Aorta (tissue), 5 donors: ENCODE measurements around the gene SDF2. TPM values are rescaled to one million over a fixed set of nuclear protein-coding genes. Genes with fewer than 3 reads are reported as not detected.

Experiments
- ATAC-seq: fragments of 200-7000 bp; cut with Tn5 transposase; one replicate; pipeline ENCODE4 v1.9.1; 2022; ENCODE audit warnings: moderate library complexity; ENCODE audit not compliant: low FRiP score
- DNase-seq, 2 donors: peaks; one replicate each; pipeline ENCODE4 v3.0.0-alpha.2; 2020
- H3K27ac ChIP-seq, 2 donors: one replicate each; pipeline ENCODE4 v1.5.1; 2013; ENCODE audit warnings: low read length in 2 of 2, mild to moderate bottlenecking in 2 of 2, moderate library complexity in 2 of 2, control low read depth in 1 of 2, inconsistent platforms in 1 of 2, low read depth in 1 of 2
- H3K27me3 ChIP-seq, 2 donors: one replicate each; pipeline ENCODE4 v1.6.1; 2013; ENCODE audit warnings: control low read depth in 1 of 2, low read length in 1 of 2, mild to moderate bottlenecking in 1 of 2, moderate library complexity in 1 of 2; ENCODE audit not compliant: insufficient read depth in 2 of 2, control insufficient read depth in 1 of 2
- H3K36me3 ChIP-seq, 2 donors: one replicate each; pipeline ENCODE4 v1.6.1; 2013; ENCODE audit warnings: control low read depth in 1 of 2, low read length in 1 of 2, mild to moderate bottlenecking in 1 of 2; ENCODE audit not compliant: insufficient read depth in 2 of 2, control insufficient read depth in 1 of 2
- H3K4me1 ChIP-seq, 2 donors: one replicate each; pipeline ENCODE4 v1.6.1; 2013; ENCODE audit warnings: low read length in 2 of 2, control low read depth in 1 of 2, mild to moderate bottlenecking in 1 of 2, moderate library complexity in 1 of 2; ENCODE audit not compliant: insufficient read depth in 2 of 2, control insufficient read depth in 1 of 2
- H3K4me3 ChIP-seq, 2 donors: one replicate each; pipeline ENCODE4 v1.5.1; 2013; ENCODE audit warnings: low read length in 2 of 2, control low read depth in 1 of 2, mild to moderate bottlenecking in 1 of 2
- H3K9me3 ChIP-seq: one replicate; pipeline ENCODE4 v1.6.1; 2013; ENCODE audit warnings: mild to moderate bottlenecking, low read length; ENCODE audit not compliant: control insufficient read depth
- WGBS, 2 donors: extraction: QIAGEN DNeasy Blood & Tissue Kit; methylation state at CpG; one replicate each; pipeline ENCODE4 v1.1.7; 2013; 5-methylcytosine and 5-hydroxymethylcytosine counted together
- intact Hi-C, 2 donors: fragments of 100-400 bp; cut with DNase I; formaldehyde crosslinking; loops; one replicate each; pipeline versions ENCODE4 v1.14.2 to v1.15.0; 2022
- long read RNA-seq, 2 donors: library from polyadenylated mRNA; unstranded; transcript quantifications; one replicate each; pipeline ENCODE4 v2.0.0, GENCODE V29; 2020 to 2021
- polyA plus RNA-seq, 2 donors: library from polyadenylated mRNA; stranded (reverse); fragments of 200-250 nt; gene quantifications; one replicate each; pipeline ENCODE4 v1.2.3, GENCODE V29; 2013
- total RNA-seq, 2 donors: library from RNA; stranded (reverse); fragmentation: NEBNext Ultra II Directional; extraction: Animal tissue kit (Norgen Biotek cat#: 25700); gene quantifications; one replicate each; pipeline ENCODE4 v1.2.1, GENCODE V29; 2021
- donor health status: healthy with polysubstance abuse.
- donor health status: Bipolar disorder and iron deficiency.
- donor health status: DM: no; HTN: no; CAD: no.
- donor health status: DM: no; HTN: no; CAD: no.
- donor health status: DM: yes; HTN: yes; CAD: no.

The SDF2 gene
- total RNA-seq: 10 to 100 TPM; 34.8 to 40.8 TPM
- polyA plus RNA-seq: 10 to 100 TPM; 36.7 to 51.5 TPM
- long read RNA-seq, donor 1, transcript SDF2-210 (3 exons, 1,025 nt): minor isoform, 5 of 62 reads
- long read RNA-seq, donor 1, transcript SDF2-201 (3 exons, 1,568 nt): major isoform, 37 of 62 reads
- long read RNA-seq, donor 1, partial matches to known transcripts: 5 of 62 reads
- long read RNA-seq, donor 1, other reads (novel, unspliced or antisense): 11 of 62 reads
- long read RNA-seq, donor 2, transcript SDF2-201 (3 exons, 1,568 nt): major isoform, 10 of 23 reads
- long read RNA-seq, donor 2, partial matches to known transcripts: 0 of 23 reads
- long read RNA-seq, donor 2, other reads (novel, unspliced or antisense): 7 of 23 reads

GRCh38 chr17:28661635-28662526 is at the start of gene SDF2, which contains the start of gene SUPT6H:
TSS of gene SDF2 (minus strand) at chr17:28661906. CDS start at chr17:28661876, 30 bp downstream.
TSS of gene SUPT6H (plus strand) at chr17:28662205. CDS start at chr17:28673402, 11,197 bp downstream.
- WGBS, 2 donors: 0% methylated on average over 65 to 66 of the region's 66 CpGs
- Histone ChIP-seq H3K27me3 (no peaks in the 10 kb centered on the region), H3K4me1 (peaks cover 0 to 3% of the 10 kb centered on the region in 2 donors), H3K9me3 (no peaks in the 10 kb centered on the region), H3K36me3 (no peaks in the 10 kb centered on the region), H3K4me3 (peak within 1 kb of the TSS; percentile 65 to 94), H3K27ac (peak within 1 kb of the TSS; percentile 23 to 97)
- ATAC-seq (peak; percentile 98), DNase-seq (peak; percentile 93 to 98)
- intact Hi-C loops: loop anchor here in 1 of 2 donors (5.0 kb wide), 1 partner anchor 50 kb away; the partner anchor contains the start of gene PROCA1

DNA sequence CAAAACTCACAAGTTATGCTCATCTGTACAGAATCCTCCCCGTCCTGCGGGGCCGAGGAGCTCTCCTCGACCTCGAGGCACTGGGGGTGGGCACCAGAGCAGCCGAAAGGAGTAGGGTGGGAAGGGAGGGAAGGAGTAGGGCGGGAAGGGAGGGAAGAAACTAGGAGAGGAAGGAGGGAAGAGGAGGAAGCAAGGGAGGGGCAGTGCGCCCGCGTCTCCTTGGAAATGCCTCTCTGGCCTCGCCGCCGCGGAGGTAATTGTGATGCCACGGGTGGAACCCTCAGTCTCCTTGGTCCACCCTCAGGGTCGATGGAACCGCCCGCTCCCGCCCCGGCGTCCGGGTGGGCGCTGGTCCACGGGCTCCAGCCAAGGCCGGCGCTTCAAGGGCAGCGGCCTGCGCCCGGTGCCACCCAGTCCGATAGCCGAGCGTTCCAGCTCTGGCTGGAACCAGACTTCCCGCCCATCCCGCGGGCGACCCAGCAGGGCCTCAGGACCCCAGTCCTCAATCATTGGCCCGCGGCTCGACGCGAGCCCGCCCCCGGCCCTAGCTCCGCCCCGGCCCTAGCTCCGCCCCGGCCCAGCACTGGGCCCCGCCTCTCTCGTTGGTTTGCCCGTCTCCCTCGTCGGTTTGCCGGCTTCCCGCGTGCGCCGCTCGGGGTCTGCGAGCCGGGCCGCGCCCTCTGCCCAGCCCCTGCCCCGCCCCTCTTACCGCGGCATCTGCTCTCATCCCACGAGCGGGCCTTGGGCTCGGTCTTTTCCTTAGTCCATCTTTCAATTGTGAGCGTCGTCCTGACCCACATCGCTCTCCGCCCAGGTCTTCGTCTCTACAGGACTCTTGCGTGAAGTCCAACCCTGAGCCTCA is 49.4 kb upstream of the SDF2 start:
- DNase-seq: peak; percentile 93 to 96
- ATAC-seq: peak; percentile 96
- Histone ChIP-seq H3K9me3 (no peaks in the 10 kb centered on the region), H3K27me3 (no peaks in the 10 kb centered on the region), H3K4me1 (no peaks in the 10 kb centered on the region), H3K27ac (peak overlapping the region in 1 of 2 donors; percentile 75), H3K36me3 (peaks cover 0 to 2% of the 10 kb centered on the region in 2 donors), H3K4me3 (peak overlapping the region; percentile 1 to 12)
- intact Hi-C loops: loop anchor here in 1 of 2 donors (5.0 kb wide), 1 partner anchor 49 kb away; the partner anchor contains the start of genes SDF2 and SUPT6H
- 1 to 2% methylated on average over 68 to 74 of the region's 74 CpGs for WGBS, 2 donors

DNA sequence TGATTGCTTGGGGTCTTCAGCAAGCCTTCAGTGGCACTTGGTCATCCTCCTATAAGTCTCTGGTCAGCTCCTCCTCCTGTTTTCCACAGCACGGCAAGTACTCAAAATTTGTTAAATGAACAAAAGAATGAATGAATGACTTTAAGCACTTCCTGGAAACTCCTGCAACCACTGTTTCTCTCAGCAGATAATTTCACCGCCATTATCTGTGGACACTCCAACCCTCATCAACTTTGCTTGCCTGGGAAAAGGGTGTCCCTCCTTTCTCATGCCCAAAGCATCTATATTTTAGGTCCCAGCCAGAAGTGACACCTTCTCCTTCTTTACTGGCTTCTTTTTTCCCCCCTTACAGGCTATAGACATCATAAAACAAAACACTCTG is 45.6 kb upstream of the SDF2 start:
- intact Hi-C loops: no loop called here
- DNase-seq: no peak
- Histone ChIP-seq H3K27ac (no peak overlapping the region), H3K9me3 (no peaks in the 10 kb centered on the region), H3K4me1 (no peaks in the 10 kb centered on the region), H3K27me3 (no peaks in the 10 kb centered on the region), H3K4me3 (no peak overlapping the region), H3K36me3 (no peaks in the 10 kb centered on the region)
- ATAC-seq: no peak
- 75 to 81% methylated on average over 2 of the region's 2 CpGs for WGBS, 2 donors

DNA sequence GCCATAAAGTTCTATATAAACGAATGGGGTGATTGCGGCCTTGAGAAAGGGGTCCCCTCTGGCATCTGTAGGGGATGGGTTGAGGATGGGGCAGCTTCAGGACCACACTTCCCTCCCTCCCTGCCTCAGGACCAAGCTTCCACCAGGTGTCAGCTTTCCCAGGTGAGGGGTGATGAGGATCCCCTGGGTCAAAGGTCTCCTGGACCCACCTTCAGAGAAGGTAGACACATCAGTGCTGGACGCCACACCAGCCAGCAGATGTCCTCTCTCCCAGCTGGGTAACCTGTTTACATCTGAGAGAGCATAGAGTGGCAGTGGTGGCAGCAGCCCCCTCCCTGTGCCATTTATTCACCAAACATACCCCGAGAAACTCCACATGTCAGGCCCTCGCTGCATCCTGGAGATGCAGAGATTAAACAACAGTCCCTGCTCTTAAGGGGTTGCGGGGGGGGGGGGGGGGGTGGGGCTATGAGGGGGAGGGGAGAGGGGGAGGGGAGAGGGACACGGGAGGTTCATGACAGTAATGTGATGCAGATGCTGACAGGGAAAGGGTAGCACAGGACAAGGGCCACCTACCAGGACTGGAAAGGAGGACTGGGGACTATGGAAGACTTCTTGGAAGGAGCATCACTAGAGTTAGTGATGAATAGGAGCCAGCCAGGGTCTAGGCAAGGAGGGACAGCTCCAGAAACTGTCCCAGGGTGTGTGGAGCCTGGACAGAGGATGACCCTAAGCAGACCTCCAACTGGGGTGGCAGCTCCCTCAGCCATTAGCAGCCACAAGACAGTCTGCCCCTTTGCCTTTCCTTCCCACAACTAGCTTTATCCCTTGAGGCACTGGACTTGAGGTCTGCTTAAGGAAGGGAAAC is 45.0 kb upstream of the SDF2 start:
- Histone ChIP-seq H3K27me3 (no peaks in the 10 kb centered on the region), H3K4me1 (no peaks in the 10 kb centered on the region), H3K9me3 (no peaks in the 10 kb centered on the region), H3K4me3 (no peak overlapping the region), H3K27ac (no peak overlapping the region), H3K36me3 (no peaks in the 10 kb centered on the region)
- 58 to 61% methylated on average over 6 of the region's 7 CpGs for WGBS, 2 donors
- intact Hi-C loops: no loop called here
- no peak for ATAC-seq
- DNase-seq: no peak

DNA sequence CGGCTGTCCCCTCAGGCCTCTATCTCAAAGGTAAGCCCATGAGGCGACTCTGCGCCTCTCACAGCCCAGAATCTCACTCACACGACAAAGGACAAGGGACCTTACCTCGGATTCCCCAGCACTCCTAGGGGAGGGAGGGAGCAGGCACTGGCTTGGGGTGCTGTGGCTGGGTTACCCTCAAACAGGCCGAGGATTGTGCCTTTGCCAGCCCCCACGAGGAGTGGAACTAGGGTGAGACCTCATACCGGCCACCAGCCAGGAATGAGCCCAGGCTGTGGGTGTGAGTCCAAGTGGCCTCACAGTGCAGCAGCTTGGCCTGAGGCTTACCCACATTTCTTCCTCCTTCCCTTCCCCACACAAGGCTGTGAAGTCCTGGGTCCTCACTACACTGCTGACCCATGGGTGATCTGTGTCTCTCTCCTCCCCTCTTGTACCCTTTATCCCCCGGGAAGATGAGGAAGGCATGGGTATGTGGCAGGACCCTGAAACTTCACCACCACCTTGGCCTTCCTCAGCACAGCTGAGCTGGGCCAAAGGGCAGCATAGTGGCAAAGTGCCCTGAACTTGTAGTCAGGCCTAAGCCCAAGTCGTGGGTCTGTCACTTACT is 44.1 kb upstream of the SDF2 start:
- no peaks in the 10 kb centered on the region for H3K4me1 ChIP-seq
- no peak for DNase-seq
- no peaks in the 10 kb centered on the region for H3K9me3 ChIP-seq
- WGBS, 2 donors: 66 to 70% methylated on average over 10 of the region's 10 CpGs
- intact Hi-C loops: no loop called here
- H3K36me3 ChIP-seq: peaks cover 0 to 6% of the 10 kb centered on the region in 2 donors
- no peaks in the 10 kb centered on the region for H3K27me3 ChIP-seq
- H3K4me3 ChIP-seq: no peak overlapping the region
- no peak overlapping the region for H3K27ac ChIP-seq
- ATAC-seq: no peak

- intact Hi-C loops: no loop called here
These were observed 43.5 kb upstream of the SDF2 start for GRCh38 chr17:28705074-28705659.

GRCh38 chr17:28704219-28704858 is 42.6 kb upstream of the SDF2 start:
- DNase-seq (no peak), ATAC-seq (no peak)
- H3K27ac ChIP-seq: no peak overlapping the region
- no peaks in the 10 kb centered on the region for H3K27me3 ChIP-seq
- no peaks in the 10 kb centered on the region for H3K4me1 ChIP-seq
- no peak overlapping the region for H3K4me3 ChIP-seq
- WGBS, 2 donors: 83 to 87% methylated on average over 14 of the region's 14 CpGs
- intact Hi-C loops: no loop called here
- no peaks in the 10 kb centered on the region for H3K9me3 ChIP-seq
- H3K36me3 ChIP-seq: peaks cover 0 to 13% of the 10 kb centered on the region in 2 donors

More at GRCh38 chr17:28705074-28705659, 43.5 kb upstream of the SDF2 start:
- Histone ChIP-seq H3K36me3 (peaks cover 0 to 9% of the 10 kb centered on the region in 2 donors), H3K9me3 (no peaks in the 10 kb centered on the region), H3K27ac (no peak overlapping the region), H3K4me1 (no peaks in the 10 kb centered on the region), H3K4me3 (no peak overlapping the region), H3K27me3 (no peaks in the 10 kb centered on the region)
- no peak for DNase-seq
- 65 to 69% methylated on average over 5 of the region's 5 CpGs for WGBS, 2 donors
- no peak for ATAC-seq
